Stimulated activated CD4-positive, alpha-beta T cell treated with anti-CD3 and anti-CD28 coated beads, TNF-alpha, amount 100 ng/mL, for 24 hours (primary cell): ENCODE measurements around the gene BICDL1.

Source experiments
- DNase-seq, 3 experiments: peaks; one replicate each; pipeline ENCODE4 v3.0.0-alpha.2; 2020; ENCODE audit warnings: low read depth in 3 of 3

Gene BICDL1

DNA sequence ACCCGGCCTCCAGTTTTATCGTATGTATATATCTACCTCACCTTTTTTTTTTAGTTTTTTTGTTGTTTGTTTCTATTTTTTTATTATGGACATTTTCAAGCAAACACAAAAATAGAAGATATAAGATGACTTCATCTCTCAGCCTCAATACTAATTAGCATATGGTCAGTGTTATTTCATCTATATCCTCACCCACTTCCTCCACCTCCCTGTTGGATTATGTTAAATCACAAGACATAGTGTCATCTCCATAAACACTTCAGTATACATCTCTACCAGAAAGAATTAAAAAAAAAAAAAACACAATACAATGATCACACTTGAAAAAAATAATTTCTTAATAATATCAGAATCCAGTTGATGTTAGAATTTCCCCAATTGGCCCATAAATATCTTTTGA is 92.6 kb downstream of the BICDL1 start:
- no peak for DNase-seq

DNA sequence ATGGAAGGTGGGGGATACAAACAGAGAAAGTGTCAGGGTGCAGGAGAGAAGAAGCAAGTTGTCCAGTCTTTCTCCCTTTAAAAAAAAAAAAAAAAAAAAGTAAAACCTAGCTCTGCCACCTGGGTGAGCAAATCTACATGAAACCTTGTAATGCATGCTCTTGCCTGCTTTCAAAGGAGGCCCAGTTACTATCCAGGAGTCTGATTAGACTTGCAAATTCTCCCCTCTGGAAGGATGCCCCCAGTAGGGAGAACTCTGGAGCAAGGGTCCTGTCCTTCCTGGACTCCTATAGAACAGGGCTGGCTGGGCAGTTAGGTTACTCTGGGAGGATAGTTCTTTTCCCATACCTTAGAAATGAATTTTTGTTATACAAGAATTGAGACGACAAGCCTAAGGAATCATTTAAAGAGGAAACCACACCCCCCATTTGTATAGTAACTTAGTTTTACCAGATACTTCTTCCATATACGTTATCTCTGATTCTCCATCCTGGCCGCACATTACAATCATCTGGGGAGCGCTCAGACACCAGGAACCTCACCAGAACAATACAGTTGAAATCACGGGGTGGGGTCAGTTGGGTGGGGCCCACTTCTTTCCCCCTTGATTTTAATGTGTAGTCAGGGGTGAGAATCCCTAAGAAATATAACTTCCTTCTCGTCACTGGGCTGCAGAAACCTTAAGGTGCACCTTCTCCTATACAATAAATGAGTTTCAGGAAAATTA is 97.0 kb downstream of the BICDL1 start:
- no peak for DNase-seq

DNA sequence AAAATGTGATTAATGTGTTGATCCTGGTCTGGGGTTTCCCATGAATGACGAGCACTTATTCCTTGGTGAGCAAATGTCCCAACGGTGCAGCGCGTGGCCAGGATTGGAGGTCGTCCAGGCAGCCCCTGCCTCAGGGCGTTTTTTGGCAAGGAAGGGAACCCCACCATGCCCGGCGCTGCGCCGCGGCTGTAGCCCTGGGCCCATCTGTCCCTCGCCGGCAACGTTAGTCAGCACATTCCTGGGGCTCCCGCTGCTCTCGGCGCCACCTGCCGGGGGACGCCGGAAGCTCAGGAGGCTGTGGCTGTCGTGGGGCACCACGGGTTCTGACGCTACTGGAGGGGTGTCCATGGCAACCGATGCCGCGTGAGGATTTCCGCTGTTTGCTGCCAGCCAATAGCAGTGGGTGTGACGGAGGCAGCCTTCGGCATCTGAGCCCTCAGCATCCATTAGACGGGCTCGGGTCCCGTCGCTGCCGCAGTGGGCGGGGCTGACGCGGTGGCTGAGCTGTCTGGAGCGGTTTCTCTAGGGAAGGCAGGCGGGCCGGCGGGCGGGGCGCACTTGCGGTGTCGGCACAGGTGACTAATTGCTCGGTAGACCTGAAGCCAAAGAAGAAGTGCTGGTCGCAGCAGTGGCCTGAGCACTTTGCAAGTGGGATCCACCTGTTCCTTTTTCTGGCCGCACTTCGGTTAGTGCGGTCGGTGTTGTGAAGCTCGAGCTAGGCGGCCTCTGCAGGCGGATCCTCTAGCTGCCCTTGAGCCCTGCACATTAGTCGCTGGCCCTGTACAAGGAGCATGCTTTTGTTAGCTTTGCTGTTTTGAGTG is 98.0 kb downstream of the BICDL1 start:
- peak; percentile 98 to 99 (median 99) for DNase-seq

DNA sequence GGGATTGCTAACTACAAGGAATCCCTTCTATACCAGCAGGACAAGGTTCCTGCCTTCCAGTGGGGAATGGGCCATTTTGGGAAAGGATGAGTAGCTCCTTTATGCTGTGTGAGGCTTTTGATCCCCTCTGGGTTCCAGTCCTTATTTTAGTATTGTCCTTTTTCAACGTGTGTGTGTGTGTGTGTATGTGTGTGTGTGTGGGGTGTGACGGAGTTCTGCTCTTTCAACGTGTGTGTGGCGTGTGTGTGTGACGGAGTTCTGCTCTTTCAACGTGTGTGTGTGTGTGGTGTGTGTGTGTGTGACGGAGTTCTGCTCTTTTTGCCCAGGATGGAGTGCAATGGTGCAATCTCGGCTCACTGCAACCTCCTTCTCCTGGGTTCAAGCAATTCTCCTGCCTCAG is 100.1 kb downstream of the BICDL1 start:
- no peak for DNase-seq

DNA sequence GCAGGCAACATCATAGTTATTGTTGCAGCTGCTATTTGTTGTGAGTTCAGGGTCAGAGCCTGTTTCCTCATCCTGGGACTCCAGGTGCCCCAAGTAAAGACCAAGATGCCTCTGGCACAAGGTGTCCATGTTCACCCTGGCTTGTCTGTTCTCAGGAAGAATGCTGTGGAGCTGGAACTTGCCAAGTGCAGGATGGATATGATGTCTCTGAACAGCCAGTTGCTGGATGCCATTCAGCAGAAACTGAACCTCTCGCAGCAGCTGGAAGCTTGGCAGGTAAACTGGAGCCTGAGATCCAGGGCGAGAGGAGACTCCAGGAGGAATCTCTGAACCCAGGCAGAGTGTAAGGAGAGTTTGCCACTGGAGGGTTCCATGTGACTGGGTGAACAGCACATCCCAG is 100.8 kb downstream of the BICDL1 start:
- no peak for DNase-seq

DNA sequence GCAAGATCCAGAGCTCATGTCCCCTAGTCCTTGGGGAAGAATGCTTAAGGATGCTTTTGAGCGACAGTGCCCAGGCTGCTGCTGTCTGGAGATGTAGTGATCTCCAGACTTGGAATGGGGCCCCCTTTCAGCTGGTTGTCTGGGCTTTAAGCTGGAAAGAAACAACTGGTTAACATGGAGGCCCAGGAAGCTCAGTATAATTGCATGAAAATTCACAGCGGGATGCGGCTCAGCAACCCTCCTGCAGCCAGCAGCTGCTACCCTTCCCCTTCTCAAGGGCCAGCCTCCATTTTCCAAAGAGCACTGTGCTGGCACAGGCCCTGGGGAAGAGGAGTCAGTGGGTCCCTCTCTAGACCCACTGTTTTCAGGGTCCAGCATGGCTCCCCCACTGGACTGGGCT is 101.2 kb downstream of the BICDL1 start:
- DNase-seq, result no peak

DNA sequence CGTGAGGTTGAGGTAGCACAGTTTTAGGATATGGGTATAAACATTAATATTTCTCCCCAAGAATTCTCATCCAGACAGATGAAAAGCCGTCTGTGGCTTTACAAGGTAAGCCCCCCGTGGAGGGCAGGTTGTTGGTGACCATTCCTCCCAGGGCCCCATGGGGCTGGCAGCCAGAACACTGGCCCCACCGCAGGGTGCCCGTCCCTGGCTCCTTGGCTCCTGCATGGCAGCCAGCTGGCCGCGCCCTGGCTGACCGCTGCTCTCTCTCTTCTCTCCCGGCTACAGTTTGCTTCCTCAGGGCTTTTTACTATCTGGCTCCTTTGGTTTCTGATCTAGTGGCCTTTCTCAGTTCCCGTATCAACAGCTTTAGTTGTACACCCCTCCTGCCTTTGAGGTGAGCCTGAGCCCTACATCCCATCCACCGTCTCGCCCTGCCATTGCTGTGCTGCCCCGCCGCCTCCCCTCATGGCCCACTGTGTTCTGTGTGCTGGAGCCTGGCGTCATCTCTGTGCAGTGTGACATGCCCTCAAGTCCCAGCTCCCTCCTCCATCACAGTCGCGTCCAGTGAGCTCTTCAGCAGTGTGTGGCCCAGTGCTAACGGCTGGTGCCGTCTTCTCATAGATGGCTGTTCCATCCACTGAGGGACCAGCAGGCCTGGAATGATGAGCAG is 101.7 kb downstream of the BICDL1 start:
- DNase-seq, result no peak

DNA sequence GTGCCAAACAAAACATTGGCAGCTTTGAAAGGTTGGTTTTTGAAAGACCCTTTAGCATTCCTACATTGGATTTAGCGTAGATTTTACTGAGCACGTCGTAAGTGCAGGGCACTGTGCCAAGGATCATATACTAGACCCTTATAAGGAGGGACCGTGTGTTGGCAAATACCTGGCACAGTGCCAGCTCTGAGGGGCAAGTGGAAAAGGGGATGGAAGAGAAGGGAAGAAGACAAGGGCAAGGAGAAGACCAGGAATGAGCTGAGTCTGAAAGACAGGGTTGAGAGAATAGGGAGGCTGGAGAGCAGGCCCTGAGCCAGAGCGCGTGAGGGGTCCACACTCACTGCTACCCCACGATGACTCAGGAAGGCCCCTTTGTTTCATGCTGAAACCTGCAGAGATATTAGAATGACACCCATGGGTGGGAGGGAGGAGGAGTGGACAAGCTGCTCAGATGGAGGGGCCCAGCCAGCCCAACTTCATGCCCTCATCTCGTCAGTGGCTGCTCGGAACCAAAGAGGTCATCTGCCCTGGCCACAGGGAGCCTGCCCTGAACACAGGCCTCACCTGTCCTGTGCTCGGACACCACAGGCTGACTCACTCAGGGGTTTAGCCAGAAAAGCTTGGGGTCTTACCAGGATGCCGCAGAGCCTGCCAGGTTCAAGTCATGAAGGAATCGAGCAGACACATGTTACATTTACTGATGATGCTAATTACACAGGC is 102.5 kb downstream of the BICDL1 start:
- no peak for DNase-seq

- no peak for DNase-seq
Observed at GRCh38 chr12:120092551-120093335, 103.7 kb downstream of the BICDL1 start.

GRCh38 chr12:120093336-120093591 is 104.2 kb downstream of the BICDL1 start:
- no peak for DNase-seq

- DNase-seq, result no peak
Observed at GRCh38 chr12:120093592-120094355, 104.7 kb downstream of the BICDL1 start.

DNA sequence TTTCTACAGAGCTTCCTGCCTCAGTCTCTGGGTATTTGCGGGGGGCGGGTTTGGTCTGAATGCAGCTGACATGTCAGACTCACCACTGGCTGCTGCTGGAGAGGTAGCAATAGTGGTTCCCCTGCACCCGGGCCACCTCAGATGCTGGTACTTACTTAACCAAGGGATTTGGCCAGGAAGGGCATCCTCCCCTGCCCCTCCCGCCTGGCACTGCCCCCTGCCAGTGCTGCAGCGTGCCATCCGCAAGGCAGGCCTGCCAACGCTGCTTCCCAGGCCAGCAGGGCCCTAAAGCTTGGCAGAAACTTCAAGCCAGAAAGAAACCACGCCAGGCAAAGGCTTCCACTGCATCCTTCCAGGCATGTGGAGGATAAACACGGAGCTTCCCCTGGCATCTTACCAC is 105.4 kb downstream of the BICDL1 start:
- no peak for DNase-seq

- DNase-seq, result no peak
Observed at GRCh38 chr12:120095331-120095730, 106.3 kb downstream of the BICDL1 start.

DNA sequence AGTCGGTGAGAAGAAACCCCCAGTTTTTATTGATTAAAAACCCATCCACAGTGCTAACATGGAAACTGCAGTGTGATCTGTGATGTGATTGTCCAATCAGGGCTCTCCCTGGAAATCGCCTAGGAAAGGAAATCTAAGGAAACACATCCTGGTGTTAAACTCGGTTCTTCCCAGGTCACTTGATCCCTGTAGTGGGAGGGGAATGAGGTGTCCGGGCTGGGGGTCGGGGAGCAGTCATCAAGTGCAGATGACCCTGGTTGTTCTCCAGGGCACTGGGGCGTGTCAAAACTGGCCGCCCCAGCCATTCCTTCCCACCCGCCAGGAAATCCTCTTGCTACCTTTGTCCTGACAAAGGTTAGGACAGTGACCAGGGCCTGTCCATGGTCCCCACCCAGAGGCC is 106.7 kb downstream of the BICDL1 start:
- DNase-seq, result no peak

GRCh38 chr12:120096671-120097202 is 107.7 kb downstream of the BICDL1 start:
- DNase-seq, result no peak

DNA sequence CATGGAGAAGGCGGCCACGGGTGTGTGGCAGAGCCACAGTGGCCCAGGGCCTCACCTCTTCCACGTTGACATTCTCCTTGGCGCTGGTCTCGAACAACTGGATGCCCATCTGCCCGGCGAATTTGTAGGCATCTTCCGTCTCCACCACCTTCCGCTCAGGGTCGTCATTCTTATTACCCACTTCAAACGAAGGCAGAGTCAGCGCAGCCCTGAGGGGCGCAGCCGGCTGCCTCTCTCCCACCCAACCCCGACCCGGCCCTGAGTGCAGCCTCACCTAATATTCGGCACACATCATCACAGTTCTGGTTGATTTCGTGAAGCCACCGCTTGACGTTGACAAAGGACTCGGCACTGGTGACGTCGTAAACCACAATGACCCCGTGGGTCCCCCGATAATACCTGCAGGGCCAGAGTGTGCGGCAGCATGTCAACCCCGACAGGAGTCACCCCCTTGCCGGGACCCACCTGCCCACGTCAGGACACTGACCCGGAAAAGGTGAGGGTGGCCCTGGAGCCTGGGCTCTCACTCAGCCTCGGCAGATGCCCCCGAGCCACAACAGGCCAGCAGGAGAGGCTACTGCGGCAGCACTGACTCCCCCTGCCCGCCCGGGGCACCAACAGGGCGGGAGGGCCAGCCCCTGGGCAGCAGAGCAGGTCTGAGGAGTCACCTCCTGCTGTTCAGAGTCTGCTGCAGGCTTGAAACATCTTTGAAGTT is 109.9 kb downstream of the BICDL1 start:
- no peak for DNase-seq

- no peak for DNase-seq
Observed at GRCh38 chr12:120099738-120100137, 110.7 kb downstream of the BICDL1 start.

GRCh38 chr12:120100630-120101029 is 111.6 kb downstream of the BICDL1 start:
- no peak for DNase-seq

DNA sequence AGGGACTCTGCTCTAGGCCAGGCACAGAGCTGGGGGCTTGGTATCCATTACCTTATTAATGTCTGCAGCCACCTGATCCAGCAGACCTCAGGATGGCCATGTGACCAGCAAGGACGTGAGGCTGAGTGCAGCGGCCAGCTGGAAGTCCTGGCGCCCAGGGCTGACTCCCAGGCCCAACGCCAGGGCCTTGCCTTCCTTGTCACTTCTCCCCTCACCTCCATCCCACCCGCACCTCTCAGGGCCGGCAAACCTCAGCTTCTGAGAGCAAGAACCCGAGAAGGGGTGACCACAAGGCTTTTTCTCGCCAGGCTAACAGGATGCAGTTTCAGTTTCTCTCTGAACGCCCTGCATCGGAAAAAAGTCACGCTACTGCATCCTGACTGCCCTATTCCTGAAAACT is 112.1 kb downstream of the BICDL1 start:
- no peak for DNase-seq

GRCh38 chr12:120101617-120102016 is 112.6 kb downstream of the BICDL1 start:
- no peak for DNase-seq
